SU-DHL-6 (cell line): ENCODE results near the gene CMKLR1.

Experiments
- CTCF ChIP-seq: fragments of 200-600 bp; sonication (generic); IDR thresholded peaks from one replicate; pipeline ENCODE4 v1.5.1; 2017; ENCODE audit warnings: antibody characterized with exemption, mild to moderate bottlenecking, low read length, moderate library complexity; ENCODE audit not compliant: insufficient read depth, poor library complexity, severe bottlenecking
- EZH2phosphoT487 ChIP-seq: fragments of 200-600 bp; sonication (generic), shearing (Covaris generic); conservative IDR thresholded peaks from 2 replicates; pipeline ENCODE4 v1.6.1; 2018; ENCODE audit warnings: mild to moderate bottlenecking, antibody characterized with exemption, low read length, moderate library complexity, mixed read lengths

- TF ChIP-seq CTCF (no peak), EZH2phosphoT487 (no peak)
Measured at GRCh38 chr12:108296945-108297344, 42.2 kb downstream of the CMKLR1 start.
